HUES64 (cell line): ENCODE data around the gene FBLN1.
"Not testable (repeated sequence)": the region's sequence is repeated elsewhere in the genome, so short reads cannot be mapped to it uniquely, and the experiment has no call there.

Source experiments
- H3K27ac ChIP-seq: 2 replicates; pipeline ENCODE4 v1.7.0; 2013; ENCODE audit warnings: low read depth, low read length, inconsistent platforms
- H3K27me3 ChIP-seq: 2 replicates; pipeline ENCODE4 v1.6.1; 2013; ENCODE audit warnings: mild to moderate bottlenecking, low read length; ENCODE audit not compliant: insufficient read depth
- H3K36me3 ChIP-seq: 2 replicates; pipeline ENCODE4 v1.6.1; 2013; ENCODE audit warnings: mild to moderate bottlenecking, low read length; ENCODE audit not compliant: insufficient read depth
- H3K4me1 ChIP-seq: 2 replicates; pipeline ENCODE4 v1.6.1; 2013; ENCODE audit warnings: mild to moderate bottlenecking, low read length, moderate library complexity; ENCODE audit not compliant: insufficient read depth
- H3K4me3 ChIP-seq: 2 replicates; pipeline ENCODE4 v1.5.1; 2013; ENCODE audit warnings: mild to moderate bottlenecking, low read length, moderate library complexity
- H3K9ac ChIP-seq: 2 replicates; pipeline ENCODE4 v1.6.1; 2013; ENCODE audit warnings: mild to moderate bottlenecking, low read depth, low read length
- H3K9me3 ChIP-seq: 2 replicates; pipeline ENCODE4 v1.6.1; 2013; ENCODE audit warnings: low read depth, low read length; ENCODE audit not compliant: insufficient read depth
- WGBS: fragments of 150-250, 120-280 bp; methylation state at CpG from one replicate; pipeline ENCODE4 v1.1.7; 2013; ENCODE audit warnings: missing lambda C conversion rate; 5-methylcytosine and 5-hydroxymethylcytosine counted together

Gene FBLN1

DNA sequence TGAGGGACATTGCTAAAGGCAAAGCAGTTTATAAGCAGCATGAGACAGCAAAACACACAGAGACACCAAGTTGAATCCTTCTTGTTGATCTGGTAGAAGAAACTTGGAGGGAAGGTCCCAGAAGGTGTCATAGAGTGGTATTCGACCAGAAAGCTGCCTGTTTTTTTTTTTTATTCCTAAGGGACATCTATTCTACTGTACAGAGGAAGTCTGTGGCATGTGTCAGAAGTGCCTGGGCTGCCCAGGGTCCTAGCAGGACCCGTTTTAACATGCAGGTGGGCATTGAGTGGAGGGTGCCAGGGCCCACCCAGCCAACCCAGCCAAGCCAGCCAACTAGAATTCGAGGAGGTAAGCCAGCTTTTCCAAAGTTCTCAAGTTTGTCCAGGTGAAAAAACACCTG is 100.9 kb downstream of the FBLN1 start:
- H3K4me3 ChIP-seq, result no peak overlapping the region
- no peaks in the 10 kb centered on the region for H3K27me3 ChIP-seq
- H3K27ac ChIP-seq, result no peak overlapping the region
- WGBS, result 85% methylated on average over 3 of the region's 3 CpGs
- no peak overlapping the region for H3K9ac ChIP-seq
- no peaks in the 10 kb centered on the region for H3K36me3 ChIP-seq
- no peaks in the 10 kb centered on the region for H3K9me3 ChIP-seq
- no peaks in the 10 kb centered on the region for H3K4me1 ChIP-seq

DNA sequence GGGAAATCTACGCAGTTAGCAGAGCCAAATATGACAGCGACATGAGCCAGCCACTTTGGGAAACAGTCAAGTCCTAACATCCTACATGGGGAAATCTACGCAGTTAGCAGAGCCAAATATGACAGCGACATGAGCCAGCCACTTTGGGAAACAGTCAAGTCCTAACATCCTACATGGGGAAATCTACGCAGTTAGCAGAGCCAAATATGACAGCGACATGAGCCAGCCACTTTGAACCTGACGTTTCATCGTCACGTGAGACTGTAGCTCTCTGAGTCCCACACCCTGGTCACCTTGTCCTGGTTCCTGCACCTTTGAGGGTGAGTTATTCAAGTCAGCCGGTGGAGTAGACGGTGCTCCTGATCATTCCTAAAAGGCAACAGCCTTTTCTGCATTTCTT is 105.4 kb downstream of the FBLN1 start:
- not testable (repeated sequence) for H3K27me3 ChIP-seq, H3K9me3 ChIP-seq, H3K36me3 ChIP-seq, H3K4me3 ChIP-seq, H3K9ac ChIP-seq, H3K27ac ChIP-seq, H3K4me1 ChIP-seq
- WGBS, result 93% methylated on average over 8 of the region's 11 CpGs

DNA sequence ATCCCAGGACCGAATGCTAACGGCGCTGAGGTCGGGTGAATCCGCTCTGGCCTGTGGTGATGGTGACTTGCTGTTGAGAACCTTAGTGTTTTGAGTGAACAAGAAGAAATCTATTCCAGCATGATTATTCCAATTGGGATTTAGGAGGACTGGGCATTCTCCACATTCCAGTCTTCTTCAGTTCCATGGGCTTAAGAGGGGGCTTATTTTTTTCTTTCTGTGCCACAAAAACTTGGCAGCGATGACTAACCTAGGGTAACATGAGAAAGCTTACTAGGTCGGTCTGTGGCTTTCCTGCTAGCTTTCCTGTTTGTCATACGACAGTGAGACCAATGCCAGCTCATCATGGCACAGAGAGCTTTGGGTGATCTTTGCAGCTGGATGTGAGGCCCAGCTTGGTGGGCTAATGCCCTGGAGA is 106.1 kb downstream of the FBLN1 start:
- Histone ChIP-seq H3K4me1 (peaks cover 3% of the 10 kb centered on the region), H3K36me3 (no peaks in the 10 kb centered on the region), H3K9me3 (no peaks in the 10 kb centered on the region), H3K9ac (no peak overlapping the region), H3K27ac (no peak overlapping the region), H3K27me3 (no peaks in the 10 kb centered on the region), H3K4me3 (no peak overlapping the region)
- 87% methylated on average over 8 of the region's 8 CpGs for WGBS

DNA sequence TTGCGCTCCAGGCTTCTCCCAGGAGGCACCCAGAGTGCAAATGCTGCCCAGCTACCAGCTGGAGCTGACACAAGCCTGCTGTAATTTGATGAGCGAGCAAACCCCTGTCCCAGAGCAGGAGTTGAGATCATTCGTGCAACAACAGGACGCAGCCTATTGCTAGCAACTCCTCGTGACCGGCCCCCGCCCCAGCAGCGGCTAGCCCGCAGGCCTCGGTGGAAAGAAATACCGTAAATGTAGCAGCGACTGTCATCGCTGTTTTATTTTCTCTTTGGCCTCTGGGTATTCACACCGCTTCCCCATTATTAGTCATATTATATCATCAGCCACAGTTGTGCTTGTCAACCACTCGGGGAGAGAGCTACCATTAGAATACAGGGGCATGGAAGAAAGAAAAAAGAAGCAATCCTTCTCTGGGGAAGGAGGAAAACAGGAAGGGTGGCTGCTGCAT is 109.8 kb downstream of the FBLN1 start:
- Histone ChIP-seq H3K36me3 (no peaks in the 10 kb centered on the region), H3K27ac (no peak overlapping the region), H3K27me3 (no peaks in the 10 kb centered on the region), H3K4me3 (no peak overlapping the region), H3K4me1 (peaks cover 3% of the 10 kb centered on the region), H3K9ac (no peak overlapping the region), H3K9me3 (no peaks in the 10 kb centered on the region; the same call in 1 of the 2 replicates)
- WGBS, result 83% methylated on average over 15 of the region's 15 CpGs

DNA sequence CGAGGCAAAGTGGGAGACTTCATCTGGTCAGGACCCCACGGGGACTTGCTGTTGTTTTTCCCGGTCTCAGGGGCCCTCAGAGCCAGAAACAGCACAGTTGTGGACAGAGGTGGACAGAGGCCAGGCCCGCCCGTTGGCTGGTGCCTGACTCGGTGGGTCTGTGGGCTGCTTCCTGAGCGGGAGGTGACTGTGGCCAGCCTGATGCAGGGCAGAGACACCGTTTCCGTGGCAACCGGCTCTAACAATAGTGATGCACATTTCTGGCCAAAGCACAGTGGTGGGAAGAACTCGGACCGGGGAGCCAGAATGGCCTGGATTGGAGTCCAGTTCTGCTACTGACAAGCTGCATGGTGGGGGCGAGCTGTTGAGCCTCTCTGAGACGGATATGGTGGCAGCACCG is 110.3 kb downstream of the FBLN1 start:
- H3K27me3 ChIP-seq, result no peaks in the 10 kb centered on the region
- H3K9me3 ChIP-seq, result no peaks in the 10 kb centered on the region; the same call in 1 of the 2 replicates
- H3K4me1 ChIP-seq, result peaks cover 3% of the 10 kb centered on the region
- H3K4me3 ChIP-seq, result no peak overlapping the region
- no peak overlapping the region for H3K27ac ChIP-seq
- no peak overlapping the region for H3K9ac ChIP-seq
- no peaks in the 10 kb centered on the region for H3K36me3 ChIP-seq
- 93% methylated on average over 15 of the region's 15 CpGs for whole genome bisulfite sequencing

DNA sequence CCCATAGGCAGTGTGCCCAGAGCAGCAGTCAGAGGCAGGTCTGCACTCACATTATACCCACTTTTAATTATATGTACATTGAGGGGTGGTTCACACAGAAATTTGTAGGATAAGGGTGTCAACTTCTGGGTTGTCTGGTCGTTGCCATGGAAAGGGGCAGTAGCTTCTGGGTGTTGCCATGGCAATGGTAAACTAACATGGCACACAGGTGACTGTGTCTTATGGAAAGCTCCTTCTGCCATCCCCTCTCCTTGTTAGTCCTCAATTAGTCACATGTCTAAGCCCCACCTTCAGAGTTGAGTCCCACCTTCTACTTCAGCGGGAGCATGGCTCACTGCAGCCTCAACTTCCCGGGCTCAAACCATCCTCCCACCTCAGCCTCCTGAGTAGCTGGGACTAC is 112.7 kb downstream of the FBLN1 start:
- Histone ChIP-seq H3K4me1 (peaks cover 3% of the 10 kb centered on the region; the same call in 1 of the 2 replicates), H3K9ac (no peak overlapping the region), H3K27me3 (no peaks in the 10 kb centered on the region), H3K36me3 (no peaks in the 10 kb centered on the region), H3K27ac (no peak overlapping the region), H3K4me3 (no peak overlapping the region), H3K9me3 (peaks cover 4% of the 10 kb centered on the region; the same call in 1 of the 2 replicates)
- 77% methylated on average over 3 of the region's 3 CpGs for WGBS

DNA sequence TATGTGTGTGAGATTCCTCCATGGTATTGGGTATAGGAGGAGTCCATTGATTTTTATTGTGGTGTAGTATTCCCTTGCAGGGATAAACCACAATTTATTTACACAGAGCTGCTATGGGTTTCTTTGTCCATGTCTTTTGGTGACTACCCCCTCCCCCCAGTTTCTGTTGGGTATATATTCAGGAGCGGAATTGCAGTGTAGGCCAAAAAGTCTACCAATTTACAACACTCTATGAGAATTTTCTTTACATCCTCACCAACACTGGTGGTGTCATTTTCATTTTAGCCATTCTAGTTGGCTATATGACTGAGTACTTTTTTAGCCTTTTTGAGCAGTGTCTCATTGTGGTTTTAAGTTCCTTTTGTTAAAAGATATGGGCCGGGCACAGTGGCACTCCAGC is 113.7 kb downstream of the FBLN1 start:
- WGBS, result 95% methylated on average over 2 of the region's 2 CpGs
- no peaks in the 10 kb centered on the region for H3K36me3 ChIP-seq
- no peak overlapping the region for H3K9ac ChIP-seq
- peaks cover 4% of the 10 kb centered on the region; the same call in 1 of the 2 replicates for H3K9me3 ChIP-seq
- H3K4me1 ChIP-seq, result peaks cover 3% of the 10 kb centered on the region; the same call in 1 of the 2 replicates
- no peaks in the 10 kb centered on the region for H3K27me3 ChIP-seq
- H3K27ac ChIP-seq, result no peak overlapping the region
- no peak overlapping the region for H3K4me3 ChIP-seq

DNA sequence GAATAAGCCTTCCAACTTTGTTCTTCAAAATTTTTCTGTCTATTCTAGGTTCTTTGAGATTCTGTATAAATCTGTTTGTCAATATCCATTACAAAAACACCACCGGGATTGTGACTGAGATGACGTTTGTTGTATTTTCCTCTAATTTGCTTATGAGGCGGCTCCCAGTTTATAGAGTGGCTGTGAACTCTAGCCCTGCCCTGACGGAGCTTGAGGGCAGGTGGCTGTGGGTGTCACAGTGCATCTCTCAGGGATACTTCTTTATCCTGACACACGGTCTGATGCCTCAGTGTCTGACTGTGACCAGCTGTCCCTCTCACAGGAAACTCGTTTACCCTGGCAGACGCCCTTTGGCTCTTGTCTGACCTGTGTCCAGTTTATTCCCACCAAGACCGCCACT is 115.3 kb downstream of the FBLN1 start:
- Histone ChIP-seq H3K9me3 (peaks cover 4% of the 10 kb centered on the region; the same call in 1 of the 2 replicates), H3K27ac (no peak overlapping the region), H3K9ac (no peak overlapping the region), H3K4me1 (no peaks in the 10 kb centered on the region), H3K36me3 (no peaks in the 10 kb centered on the region), H3K27me3 (no peaks in the 10 kb centered on the region), H3K4me3 (no peak overlapping the region)
- 86% methylated on average over 7 of the region's 8 CpGs for WGBS

DNA sequence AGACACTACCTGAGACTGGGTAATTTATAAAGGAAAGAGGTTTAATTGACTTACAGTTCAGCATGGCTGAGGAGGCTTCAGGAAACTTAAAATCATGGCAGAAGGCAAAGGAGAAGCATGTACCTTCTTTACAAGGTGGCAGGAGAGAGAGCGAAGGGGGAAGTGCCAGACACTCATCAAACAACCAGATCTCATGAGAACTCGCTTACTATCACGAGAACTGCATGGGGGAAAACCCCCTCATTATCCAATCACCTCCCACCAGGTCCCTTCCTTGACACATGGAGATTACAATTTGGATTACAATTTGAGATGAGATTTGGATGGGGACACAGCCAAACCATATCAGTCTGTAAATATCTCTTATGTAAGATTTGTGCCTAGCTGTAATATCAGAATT is 118.0 kb downstream of the FBLN1 start:
- H3K27me3 ChIP-seq, result no peaks in the 10 kb centered on the region
- no peak overlapping the region for H3K9ac ChIP-seq
- 76% methylated on average over 3 of the region's 3 CpGs for WGBS
- H3K9me3 ChIP-seq, result peaks cover 4% of the 10 kb centered on the region; the same call in 1 of the 2 replicates
- H3K4me1 ChIP-seq, result no peaks in the 10 kb centered on the region
- no peak overlapping the region for H3K4me3 ChIP-seq
- no peaks in the 10 kb centered on the region for H3K36me3 ChIP-seq
- H3K27ac ChIP-seq, result no peak overlapping the region

DNA sequence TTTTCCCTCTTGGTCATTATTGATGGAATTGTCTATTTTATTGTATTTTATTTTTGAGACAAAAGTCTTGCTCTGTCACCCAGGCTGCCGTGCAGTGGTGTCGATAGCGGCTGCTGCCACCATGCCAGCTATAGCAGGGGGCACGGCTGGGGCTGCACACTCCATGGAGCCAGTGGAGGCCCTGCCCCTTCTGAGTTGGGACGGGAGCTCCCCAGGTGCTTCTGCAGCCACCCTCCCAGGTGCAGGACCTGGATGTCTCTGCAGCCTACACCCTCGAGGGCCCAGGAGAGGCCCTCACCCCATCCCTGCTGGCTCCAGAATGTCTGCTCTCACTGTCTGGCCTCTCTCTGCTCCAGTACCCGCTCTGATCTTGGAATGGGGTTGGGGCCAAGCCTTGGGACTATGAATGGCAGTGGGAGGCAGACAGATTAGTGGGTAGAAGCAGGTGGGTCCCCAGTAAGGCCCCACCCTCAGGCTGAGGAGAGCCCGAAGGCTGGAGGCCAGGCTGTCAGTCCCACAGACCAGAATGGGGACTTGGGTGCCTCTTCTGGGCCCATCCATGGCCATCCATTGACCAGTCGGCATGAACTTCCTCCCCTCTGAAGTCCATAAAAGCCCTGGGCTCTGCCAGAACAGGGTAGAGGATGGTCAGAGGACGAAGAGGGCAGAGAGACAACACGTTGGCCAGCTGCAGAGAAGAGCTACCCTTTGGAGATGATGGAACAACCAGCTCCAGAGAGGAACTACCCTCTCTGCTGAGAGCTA is 119.3 kb downstream of the FBLN1 start:
- H3K27ac ChIP-seq, result no peak overlapping the region
- H3K4me1 ChIP-seq, result no peaks in the 10 kb centered on the region
- H3K9me3 ChIP-seq, result peaks cover 4% of the 10 kb centered on the region; the same call in 1 of the 2 replicates
- H3K36me3 ChIP-seq, result no peaks in the 10 kb centered on the region
- 94% methylated on average over 11 of the region's 11 CpGs for WGBS
- H3K27me3 ChIP-seq, result no peaks in the 10 kb centered on the region
- H3K4me3 ChIP-seq, result no peak overlapping the region
- no peak overlapping the region for H3K9ac ChIP-seq

DNA sequence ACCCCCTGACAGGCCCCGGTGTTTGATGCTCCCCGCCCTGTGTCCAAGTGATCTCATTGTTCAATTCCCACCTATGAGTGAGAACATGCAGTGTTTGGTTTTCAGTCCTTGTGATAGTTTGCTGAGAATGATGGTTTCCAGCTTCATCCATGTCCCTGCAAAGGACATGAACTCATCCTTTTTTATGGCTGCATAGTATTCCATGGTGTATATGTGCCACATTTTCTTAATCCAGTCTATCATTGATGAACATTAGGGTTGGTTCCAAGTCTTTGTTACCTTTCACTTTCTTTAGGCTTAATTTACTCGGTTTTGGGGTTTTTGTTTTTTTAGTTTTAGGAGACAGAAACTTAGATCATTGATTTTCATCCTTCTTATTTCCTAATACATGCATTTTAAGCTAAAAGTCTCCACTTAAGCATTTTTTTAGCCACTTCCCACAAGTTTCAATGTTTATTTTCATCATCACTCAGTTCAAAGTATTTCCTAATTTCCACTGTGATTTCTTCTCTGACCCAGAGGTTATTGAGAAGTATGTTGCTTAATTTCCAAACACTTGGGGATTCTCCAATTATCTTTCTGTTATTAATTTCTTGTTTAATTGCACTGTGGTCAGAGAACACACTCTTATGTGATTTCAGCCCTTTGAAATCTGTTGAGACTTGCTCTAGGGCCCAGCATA is 120.9 kb downstream of the FBLN1 start:
- not testable (repeated sequence) for H3K4me3 ChIP-seq, H3K9ac ChIP-seq, H3K27me3 ChIP-seq, H3K4me1 ChIP-seq, H3K9me3 ChIP-seq, H3K27ac ChIP-seq, H3K36me3 ChIP-seq
- 100% methylated on average over 1 of the region's 3 CpGs for WGBS
